CD4-positive, alpha-beta T cell treated with Interleukin-6 at 100 ng/mL for 8 hours (primary cell): Measurements from ENCODE around the gene AKNAD1.

ENCODE experiments used
- DNase-seq: peaks from one replicate; pipeline ENCODE4 v3.0.0-alpha.2; 2020; ENCODE audit warnings: mixed read lengths, low spot score

Gene AKNAD1

GRCh38 chr1:108830119-108831008 lies 26.5 kb downstream of the AKNAD1 start:
- DNase-seq: no peak

- no peak for DNase-seq
Measured at GRCh38 chr1:108829498-108829916, 27.4 kb downstream of the AKNAD1 start.

GRCh38 chr1:108828074-108828961 lies 28.6 kb downstream of the AKNAD1 start:
- DNase-seq: peak; percentile 57

- DNase-seq: no peak
Measured at GRCh38 chr1:108826081-108826635, 30.7 kb downstream of the AKNAD1 start.

GRCh38 chr1:108824051-108824450 lies 32.8 kb downstream of the AKNAD1 start:
- DNase-seq: no peak

GRCh38 chr1:108823632-108824031 lies 33.3 kb downstream of the AKNAD1 start:
- DNase-seq: no peak

GRCh38 chr1:108819878-108820277 lies 37.0 kb downstream of the AKNAD1 start:
- no peak for DNase-seq

GRCh38 chr1:108817811-108818210 lies 39.1 kb downstream of the AKNAD1 start:
- DNase-seq: no peak

GRCh38 chr1:108817016-108817415 lies 39.9 kb downstream of the AKNAD1 start:
- no peak for DNase-seq

GRCh38 chr1:108816049-108816893 lies 40.6 kb downstream of the AKNAD1 start:
- no peak for DNase-seq

- DNase-seq: no peak
Measured at GRCh38 chr1:108815566-108815965, 41.3 kb downstream of the AKNAD1 start.

GRCh38 chr1:108814343-108815125 lies 42.4 kb downstream of the AKNAD1 start:
- no peak for DNase-seq

GRCh38 chr1:108813326-108813725 lies 43.6 kb downstream of the AKNAD1 start:
- no peak for DNase-seq

- no peak for DNase-seq
Measured at GRCh38 chr1:108811611-108812010, 45.3 kb downstream of the AKNAD1 start.

GRCh38 chr1:108808438-108808837 lies 48.5 kb downstream of the AKNAD1 start:
- no peak for DNase-seq

GRCh38 chr1:108803548-108803947 lies 53.3 kb downstream of the AKNAD1 start:
- no peak for DNase-seq

GRCh38 chr1:108801101-108801500 lies 55.8 kb downstream of the AKNAD1 start:
- no peak for DNase-seq

- no peak for DNase-seq
Measured at GRCh38 chr1:108799001-108799400, 57.9 kb downstream of the AKNAD1 start.

- no peak for DNase-seq
Measured at GRCh38 chr1:108792420-108792819, 64.5 kb downstream of the AKNAD1 start.

GRCh38 chr1:108791790-108792189 lies 65.1 kb downstream of the AKNAD1 start:
- DNase-seq: no peak

- DNase-seq: no peak
Measured at GRCh38 chr1:108785880-108786279, 71.0 kb downstream of the AKNAD1 start.
